GM18861 (cell line): ENCODE results near the gene ATP11A.

Experiments used
- ATAC-seq: cut with Tn5 transposase; IDR thresholded peaks from one replicate; pipeline ENCODE4 v1.9.1; 2021; ENCODE audit not compliant: unreplicated experiment

The ATP11A gene

DNA sequence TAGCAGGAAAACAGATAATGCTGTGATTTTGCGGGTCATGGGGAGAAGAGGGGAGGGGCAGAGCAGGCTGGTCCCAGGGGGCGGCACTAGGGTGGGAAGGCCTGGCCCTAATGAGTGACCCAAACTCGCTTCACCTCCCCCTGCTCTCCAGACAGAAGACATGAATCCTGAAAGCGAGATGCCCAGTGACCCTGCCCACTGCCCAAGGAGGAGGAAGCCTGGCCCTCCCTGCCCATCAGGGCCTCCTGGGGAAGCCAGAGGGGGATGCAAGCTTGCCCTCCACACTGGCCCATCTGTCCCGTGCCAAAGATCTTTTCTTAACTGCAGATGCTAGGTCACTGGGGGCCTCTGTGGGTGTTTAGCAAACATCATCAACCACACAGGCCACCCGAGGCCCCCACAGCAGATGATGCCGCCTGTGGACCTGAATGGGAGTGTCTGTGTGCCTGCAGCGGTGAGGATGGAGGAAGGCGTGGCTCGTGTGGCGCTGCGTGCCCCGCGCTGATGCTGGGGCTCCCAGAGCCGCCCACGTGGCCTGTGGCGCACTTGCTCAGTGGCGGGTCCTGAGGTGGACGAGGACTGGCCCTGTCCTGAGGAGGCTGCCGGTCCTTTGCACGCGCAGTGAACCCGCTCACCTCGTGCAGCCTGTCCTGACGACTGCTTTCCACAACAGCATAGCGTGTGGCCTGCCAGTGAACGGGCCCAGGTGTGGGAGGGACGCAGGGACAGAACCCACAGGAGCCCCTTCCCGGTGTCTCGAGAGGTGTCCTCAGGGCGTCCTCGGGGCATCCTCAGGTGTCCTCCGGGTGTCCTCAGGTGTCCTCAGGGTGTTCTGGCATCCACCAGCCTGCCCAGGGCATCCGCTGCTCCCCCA is 198.6 kb downstream of the ATP11A start:
- no peak for ATAC-seq

- ATAC-seq, result no peak
These were observed 199.8 kb downstream of the ATP11A start for GRCh38 chr13:112889351-112890290.

- no peak for ATAC-seq
These were observed 200.7 kb downstream of the ATP11A start for GRCh38 chr13:112890316-112891145.

DNA sequence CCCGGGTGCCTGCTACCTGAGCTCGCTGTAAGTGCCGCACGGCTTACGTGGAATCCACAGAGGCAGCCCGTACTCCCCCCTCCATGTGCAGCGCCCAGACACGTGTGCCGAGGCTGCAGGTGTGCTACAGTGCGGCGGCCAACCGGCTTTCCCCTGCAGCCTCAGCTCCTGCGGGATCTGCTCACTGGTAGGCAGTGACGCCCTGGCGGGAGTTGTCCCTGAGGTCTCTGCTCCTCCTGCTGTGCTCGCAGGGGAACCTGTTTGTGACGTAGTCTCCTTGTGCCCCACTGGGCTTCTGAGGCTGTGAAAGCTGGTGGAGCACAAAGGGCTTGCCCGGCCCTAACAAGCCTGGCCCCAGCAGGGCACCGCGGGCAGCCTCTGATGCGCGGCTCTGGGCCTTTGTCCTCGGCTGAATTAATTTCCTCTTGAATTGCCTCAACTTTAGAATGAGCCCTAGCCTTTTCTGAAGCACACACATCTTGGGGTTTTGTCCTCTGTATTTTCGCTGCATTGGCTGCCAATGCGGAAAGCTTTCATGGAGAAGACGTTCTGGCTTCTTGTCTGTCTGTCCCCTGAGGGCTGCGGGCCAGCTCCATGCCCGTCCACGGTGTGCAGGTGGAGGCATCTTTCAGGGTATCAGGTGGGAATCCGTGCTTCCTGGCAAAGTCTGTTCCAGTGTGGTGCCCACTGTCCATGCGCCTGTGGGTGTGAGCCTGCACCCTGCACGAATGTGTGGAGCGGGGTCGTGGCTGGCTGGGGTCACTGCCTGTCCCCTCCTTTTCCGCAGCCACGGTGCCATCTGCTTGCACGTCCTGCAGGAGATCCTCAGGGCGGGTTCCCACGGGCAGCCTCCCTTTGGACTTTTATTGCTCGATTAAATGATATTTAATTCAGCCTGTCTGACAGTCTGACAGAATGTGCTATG is 201.9 kb downstream of the ATP11A start:
- no peak for ATAC-seq

GRCh38 chr13:112892426-112893206 is 202.8 kb downstream of the ATP11A start:
- peak; percentile 42 for ATAC-seq

GRCh38 chr13:112893207-112893569 is 203.3 kb downstream of the ATP11A start:
- no peak for ATAC-seq

DNA sequence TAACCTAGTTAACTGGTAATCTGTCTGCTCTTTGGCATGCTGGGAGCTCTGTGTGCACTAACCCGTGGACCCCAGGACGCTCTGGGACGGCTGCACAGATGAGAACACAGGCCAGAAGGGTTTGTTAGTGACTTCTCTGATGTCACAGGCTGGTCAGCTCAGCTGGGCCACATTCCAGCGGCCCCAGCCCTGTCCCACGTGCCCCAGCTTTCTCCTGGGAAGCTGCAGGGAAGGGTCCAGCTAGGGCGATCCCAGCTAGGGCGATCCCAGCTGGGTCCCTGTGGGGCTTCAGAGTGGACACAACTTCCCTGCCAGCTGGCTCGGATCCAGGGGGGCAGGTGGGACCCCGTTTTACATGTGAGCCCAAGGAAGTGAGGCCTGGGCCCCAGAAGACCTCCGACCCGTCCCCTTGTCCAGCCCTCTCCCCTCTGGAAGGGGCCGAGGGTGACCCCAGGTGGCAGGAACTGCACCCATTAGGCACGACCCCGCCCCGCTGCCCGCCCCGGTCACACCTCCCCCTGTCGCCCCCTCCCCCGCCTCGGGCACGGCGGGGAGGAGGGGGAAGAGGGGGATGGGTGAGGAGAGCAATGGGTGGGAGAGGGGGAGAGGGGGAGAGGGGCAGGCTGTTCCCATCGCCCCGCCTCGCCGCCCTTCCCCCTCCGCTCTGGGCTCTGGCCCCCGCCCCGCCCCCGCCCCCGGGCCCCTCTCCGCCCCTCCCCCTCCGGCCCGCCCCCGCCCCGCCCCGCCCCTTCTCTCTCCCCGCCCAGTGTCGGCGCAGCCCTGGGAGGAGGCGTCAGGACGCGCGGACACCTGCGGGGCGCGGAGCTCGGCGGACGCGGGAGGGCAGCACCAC is 204.0 kb downstream of the ATP11A start:
- ATAC-seq, result no peak

DNA sequence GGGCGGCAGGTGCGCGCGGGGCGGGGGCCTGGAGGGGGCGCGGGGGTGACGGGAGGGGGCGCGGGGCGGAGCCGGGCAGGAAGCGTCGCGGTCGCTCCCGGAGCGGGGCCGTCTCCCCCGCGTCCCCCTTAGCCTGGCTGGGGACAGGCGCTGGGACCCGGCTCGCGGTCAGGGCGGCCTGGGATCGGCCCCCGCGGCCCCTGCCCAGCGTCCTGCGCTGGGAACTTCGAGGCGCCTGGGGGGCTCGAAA is 204.5 kb downstream of the ATP11A start:
- no peak for ATAC-seq

DNA sequence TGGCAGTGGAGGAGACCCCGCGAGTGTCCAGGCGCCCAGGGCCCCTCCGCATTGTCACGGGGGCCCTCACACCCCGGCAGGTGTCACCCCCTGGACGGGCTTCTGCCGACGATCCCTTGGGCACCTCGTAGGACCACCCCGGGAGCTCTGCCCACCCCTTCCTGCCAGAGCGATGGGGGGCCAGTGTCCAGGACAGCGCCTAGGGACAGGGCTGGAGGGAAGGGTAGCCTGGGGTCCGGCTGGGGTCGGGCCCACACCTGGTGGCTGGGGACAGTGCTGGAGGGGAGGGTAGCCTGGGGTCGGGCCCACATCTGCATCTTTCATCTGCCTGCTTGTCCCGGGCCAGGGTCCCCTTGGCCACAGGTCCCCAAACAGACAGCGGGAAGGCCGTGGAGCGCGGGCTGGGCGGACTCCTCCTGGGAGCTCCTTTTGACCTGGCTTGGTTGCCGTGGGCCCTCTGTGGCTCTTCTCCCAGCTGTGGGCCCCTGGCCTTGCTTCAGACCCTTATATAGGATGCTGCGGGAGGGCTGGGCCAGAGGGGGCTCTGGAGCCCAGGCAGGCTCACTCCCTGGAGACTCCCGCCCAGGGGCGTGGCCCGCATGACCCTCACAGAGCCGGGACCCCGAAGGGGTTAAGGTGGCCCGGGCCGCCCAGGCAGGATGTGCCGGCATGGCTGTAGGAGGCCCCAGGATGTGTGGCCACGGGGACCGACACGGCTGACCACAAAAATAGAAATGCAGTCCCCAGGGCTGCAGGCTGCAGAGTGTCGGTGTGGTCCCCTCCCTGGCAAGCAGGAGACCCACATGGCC is 205.0 kb downstream of the ATP11A start:
- ATAC-seq, result no peak

DNA sequence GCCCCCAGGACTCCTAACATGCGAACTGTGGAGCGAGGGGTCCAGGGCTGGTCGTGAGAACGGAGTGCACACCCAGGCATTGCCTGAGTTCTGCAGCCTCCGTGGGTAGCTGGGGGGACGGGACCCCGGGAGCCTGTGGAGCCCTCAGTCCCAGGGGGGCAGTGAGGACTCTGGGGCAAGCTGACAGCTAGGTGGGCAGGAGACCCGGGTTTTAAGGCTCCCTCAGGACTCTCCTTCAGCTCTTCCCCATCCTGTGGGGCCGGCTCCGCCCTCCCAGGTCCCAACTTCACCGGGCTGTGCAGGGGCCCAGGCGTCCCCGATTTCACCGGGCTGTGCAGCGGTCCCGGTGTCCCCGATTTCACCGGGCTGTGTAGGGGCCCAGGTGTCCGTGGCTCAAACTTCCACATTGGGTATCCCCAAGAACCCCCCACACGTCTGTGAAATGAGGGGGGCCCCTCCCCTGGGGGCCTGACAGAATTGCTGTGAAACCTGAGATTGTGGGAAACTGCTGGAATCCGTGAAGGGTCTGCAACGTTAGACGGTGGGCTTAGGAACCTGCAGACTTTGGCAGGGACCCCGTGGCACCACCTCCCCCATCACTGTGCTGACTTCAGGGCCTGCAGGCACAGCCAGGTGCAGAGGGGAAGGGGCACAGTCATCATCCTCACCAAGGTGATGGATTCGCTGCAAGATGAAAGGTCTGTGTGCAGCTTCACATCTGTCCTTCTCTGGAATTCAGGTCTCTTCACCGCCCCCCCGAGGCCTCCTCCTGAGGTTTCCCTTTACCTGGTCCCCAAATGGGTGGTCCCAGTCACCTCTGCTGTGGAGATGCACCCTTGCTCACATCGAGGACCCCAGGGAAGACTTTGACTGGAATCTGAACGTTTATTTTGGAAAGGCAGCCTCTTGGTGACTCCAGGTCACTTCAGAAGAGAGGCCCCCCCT is 206.0 kb downstream of the ATP11A start:
- ATAC-seq, result no peak

- no peak for ATAC-seq
These were observed 207.1 kb downstream of the ATP11A start for GRCh38 chr13:112896736-112897602.

- ATAC-seq, result no peak
These were observed 207.7 kb downstream of the ATP11A start for GRCh38 chr13:112897603-112897955.

DNA sequence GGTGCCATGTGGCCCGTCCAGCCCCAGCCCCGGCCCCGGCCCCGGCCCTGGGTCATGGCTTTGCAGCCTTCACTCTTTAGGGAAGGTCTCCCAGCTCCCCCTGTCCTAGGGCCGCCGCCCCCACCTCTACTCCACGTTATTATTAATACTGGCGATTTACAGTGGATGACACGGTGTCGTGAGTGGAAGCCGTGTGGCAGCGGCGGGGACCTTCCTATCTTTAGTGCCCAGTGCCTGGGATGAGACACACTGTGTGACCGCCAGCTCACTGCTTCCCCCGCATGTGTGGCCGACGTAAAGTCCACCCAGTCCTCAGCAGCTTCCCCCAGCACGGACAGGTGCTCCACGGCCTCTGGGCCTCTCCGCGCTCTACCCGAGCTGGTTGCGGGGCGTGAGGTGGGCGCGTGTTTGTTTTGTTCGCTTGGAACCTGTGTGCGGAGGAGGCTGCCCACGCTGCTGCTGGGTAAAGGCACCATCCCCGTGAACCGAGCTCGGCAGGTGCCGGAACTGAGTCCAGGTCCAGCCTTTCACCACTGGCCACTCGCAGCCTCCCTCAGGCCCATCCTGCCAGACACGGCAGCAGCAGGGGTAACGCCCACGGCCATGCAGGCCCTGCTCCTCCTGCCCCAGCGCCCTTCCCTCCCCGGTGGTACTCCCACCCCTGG is 208.2 kb downstream of the ATP11A start:
- no peak for ATAC-seq

GRCh38 chr13:112898621-112899280 is 208.9 kb downstream of the ATP11A start:
- no peak for ATAC-seq
